Hematopoietic multipotent progenitor cell treated with erythropoietin and hydrocortisone succinate and interleukin-3 and kit ligand, for 4 days (in vitro differentiated cells): ENCODE measurements around the gene AFAP1.

Source experiments
- DNase-seq: peaks from one replicate; pipeline ENCODE4 v3.0.0-alpha.2; 2015

The AFAP1 gene

GRCh38 chr4:7912826-7913225 lies 26.8 kb downstream of the AFAP1 start:
- no peak for DNase-seq

- no peak for DNase-seq
Observed at GRCh38 chr4:7910952-7911578, 28.6 kb downstream of the AFAP1 start.

- DNase-seq: no peak
Observed at GRCh38 chr4:7910263-7910896, 29.3 kb downstream of the AFAP1 start.

- DNase-seq: no peak
Observed at GRCh38 chr4:7909463-7910262, 30.0 kb downstream of the AFAP1 start.

- no peak for DNase-seq
Observed at GRCh38 chr4:7908668-7909067, 31.0 kb downstream of the AFAP1 start.

- no peak for DNase-seq
Observed at GRCh38 chr4:7907142-7907541, 32.5 kb downstream of the AFAP1 start.

GRCh38 chr4:7906171-7906701 lies 33.4 kb downstream of the AFAP1 start:
- peak; percentile 13 for DNase-seq

GRCh38 chr4:7904952-7905915 lies 34.4 kb downstream of the AFAP1 start:
- no peak for DNase-seq

- no peak for DNase-seq
Observed at GRCh38 chr4:7903791-7904516, 35.7 kb downstream of the AFAP1 start.

GRCh38 chr4:7902826-7903225 lies 36.8 kb downstream of the AFAP1 start:
- no peak for DNase-seq

GRCh38 chr4:7902101-7902553 lies 37.5 kb downstream of the AFAP1 start:
- DNase-seq: no peak

GRCh38 chr4:7901311-7901885 lies 38.3 kb downstream of the AFAP1 start:
- no peak for DNase-seq

- DNase-seq: no peak
Observed at GRCh38 chr4:7900334-7900909, 39.2 kb downstream of the AFAP1 start.

GRCh38 chr4:7899184-7899869 lies 40.3 kb downstream of the AFAP1 start:
- no peak for DNase-seq

- no peak for DNase-seq
Observed at GRCh38 chr4:7898385-7898784, 41.3 kb downstream of the AFAP1 start.

GRCh38 chr4:7897811-7898210 lies 41.9 kb downstream of the AFAP1 start:
- no peak for DNase-seq

- no peak for DNase-seq
Observed at GRCh38 chr4:7894677-7895181, 44.9 kb downstream of the AFAP1 start.

GRCh38 chr4:7894098-7894676 lies 45.5 kb downstream of the AFAP1 start:
- no peak for DNase-seq

- no peak for DNase-seq
Observed at GRCh38 chr4:7893539-7893938, 46.1 kb downstream of the AFAP1 start.
